Measurements from ENCODE around the gene INTS15.

The INTS15 gene

DNA sequence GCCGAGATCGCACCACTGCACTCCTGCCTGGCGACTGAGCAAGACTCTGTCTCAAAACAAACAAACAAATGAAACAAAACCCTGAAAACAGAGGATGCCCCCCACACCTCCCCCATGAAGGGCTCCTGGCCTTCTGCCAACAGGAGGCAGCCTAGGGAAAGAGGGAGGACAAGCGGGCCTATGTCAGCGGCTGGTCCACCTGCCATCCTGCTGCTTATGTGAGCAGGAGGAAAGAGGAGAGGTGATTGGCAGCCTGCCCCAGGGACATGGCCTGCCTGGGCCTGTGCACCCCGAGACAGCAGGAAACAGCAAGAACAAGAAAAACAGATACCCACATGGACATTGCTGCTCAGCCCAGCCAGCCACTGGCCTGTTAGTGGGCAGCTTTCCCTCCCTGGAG lies 38.2 kb downstream of the INTS15 start:
- TF ChIP-seq FOXM1 (IDR thresholded peaks at IDR 0.05; ENCODE audit: borderline replicate concordance, low read depth) (no peak), TCF12 (IDR thresholded peaks at IDR 0.05; ENCODE audit: low read depth) (no peak), RAD21 (IDR thresholded peaks at IDR 0.05; ENCODE audit: low read depth) (no peak), CREB1 (IDR thresholded peaks at IDR 0.05; ENCODE audit: low read depth) (no peak), EP300 (IDR thresholded peaks at IDR 0.05; ENCODE audit: borderline replicate concordance) (no peak), ZBTB7A (IDR thresholded peaks at IDR 0.05; ENCODE audit: low read depth) (no peak), NFIC (IDR thresholded peaks at IDR 0.05) (no peak), CEBPB (IDR thresholded peaks at IDR 0.05) (no peak), TEAD4 (IDR thresholded peaks at IDR 0.05) (no peak), YY1 (IDR thresholded peaks at IDR 0.05; ENCODE audit: low read depth) (no peak), TAF1 (IDR thresholded peaks at IDR 0.05; ENCODE audit: low read depth) (no peak), EGR1 (IDR thresholded peaks at IDR 0.05) (no peak)
- TF ChIP-seq, protein P1, sequence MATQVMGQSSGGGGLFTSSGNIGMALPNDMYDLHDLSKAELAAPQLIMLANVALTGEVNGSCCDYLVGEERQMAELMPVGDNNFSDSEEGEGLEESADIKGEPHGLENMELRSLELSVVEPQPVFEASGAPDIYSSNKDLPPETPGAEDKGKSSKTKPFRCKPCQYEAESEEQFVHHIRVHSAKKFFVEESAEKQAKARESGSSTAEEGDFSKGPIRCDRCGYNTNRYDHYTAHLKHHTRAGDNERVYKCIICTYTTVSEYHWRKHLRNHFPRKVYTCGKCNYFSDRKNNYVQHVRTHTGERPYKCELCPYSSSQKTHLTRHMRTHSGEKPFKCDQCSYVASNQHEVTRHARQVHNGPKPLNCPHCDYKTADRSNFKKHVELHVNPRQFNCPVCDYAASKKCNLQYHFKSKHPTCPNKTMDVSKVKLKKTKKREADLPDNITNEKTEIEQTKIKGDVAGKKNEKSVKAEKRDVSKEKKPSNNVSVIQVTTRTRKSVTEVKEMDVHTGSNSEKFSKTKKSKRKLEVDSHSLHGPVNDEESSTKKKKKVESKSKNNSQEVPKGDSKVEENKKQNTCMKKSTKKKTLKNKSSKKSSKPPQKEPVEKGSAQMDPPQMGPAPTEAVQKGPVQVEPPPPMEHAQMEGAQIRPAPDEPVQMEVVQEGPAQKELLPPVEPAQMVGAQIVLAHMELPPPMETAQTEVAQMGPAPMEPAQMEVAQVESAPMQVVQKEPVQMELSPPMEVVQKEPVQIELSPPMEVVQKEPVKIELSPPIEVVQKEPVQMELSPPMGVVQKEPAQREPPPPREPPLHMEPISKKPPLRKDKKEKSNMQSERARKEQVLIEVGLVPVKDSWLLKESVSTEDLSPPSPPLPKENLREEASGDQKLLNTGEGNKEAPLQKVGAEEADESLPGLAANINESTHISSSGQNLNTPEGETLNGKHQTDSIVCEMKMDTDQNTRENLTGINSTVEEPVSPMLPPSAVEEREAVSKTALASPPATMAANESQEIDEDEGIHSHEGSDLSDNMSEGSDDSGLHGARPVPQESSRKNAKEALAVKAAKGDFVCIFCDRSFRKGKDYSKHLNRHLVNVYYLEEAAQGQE (IDR thresholded peaks at IDR 0.05; ENCODE audit: low read depth): no peak
- TF ChIP-seq, protein P2, sequence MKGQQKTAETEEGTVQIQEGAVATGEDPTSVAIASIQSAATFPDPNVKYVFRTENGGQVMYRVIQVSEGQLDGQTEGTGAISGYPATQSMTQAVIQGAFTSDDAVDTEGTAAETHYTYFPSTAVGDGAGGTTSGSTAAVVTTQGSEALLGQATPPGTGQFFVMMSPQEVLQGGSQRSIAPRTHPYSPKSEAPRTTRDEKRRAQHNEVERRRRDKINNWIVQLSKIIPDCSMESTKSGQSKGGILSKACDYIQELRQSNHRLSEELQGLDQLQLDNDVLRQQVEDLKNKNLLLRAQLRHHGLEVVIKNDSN (IDR thresholded peaks at IDR 0.05): no peak
- TF ChIP-seq, protein P3, sequence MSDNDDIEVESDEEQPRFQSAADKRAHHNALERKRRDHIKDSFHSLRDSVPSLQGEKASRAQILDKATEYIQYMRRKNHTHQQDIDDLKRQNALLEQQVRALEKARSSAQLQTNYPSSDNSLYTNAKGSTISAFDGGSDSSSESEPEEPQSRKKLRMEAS (IDR thresholded peaks at IDR 0.05): no peak

DNA sequence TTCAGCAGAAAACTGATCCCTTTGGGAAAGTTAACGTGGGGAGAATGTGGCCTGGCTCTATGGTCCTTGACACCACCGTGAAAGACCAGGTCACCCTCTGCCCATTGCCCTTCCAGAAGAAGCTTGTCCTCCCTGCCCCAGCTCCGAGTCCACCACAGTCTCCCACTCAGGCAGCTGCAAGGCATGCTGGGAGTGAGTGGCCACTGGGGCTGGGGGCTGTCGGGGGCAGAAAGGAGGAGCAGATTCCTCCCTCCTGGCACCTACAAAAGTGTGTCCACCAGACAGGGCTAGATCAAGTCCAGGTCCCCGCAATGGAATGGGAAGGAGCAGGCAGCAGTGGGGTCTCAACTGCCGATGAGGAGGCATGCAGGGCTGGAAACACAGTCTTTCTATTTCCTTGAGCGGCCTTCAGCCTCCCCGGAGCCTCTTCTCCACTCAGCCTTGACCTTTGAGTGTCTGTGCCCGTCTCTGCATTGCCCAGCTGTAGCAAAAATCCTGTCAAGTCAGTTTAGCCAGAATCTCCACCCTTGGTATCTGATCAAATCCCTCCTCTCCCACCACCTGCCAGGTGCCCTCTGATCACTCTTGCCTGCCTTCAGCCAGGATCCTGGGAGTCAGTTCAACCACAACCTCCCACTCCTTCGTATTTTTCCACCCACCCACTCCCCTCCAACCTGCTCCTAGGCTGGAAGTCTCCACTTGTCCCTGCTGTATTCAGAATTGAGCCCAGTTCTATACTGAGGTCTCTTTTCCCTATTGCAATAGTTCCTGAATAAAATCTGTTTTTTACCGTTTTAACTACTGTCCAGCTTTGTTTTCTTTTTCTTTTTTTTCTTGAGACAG lies 40.4 kb downstream of the INTS15 start:
- no peak for TF ChIP-seq EP300 (IDR thresholded peaks at IDR 0.05; ENCODE audit: borderline replicate concordance)
- no peak for TF ChIP-seq RAD21 (IDR thresholded peaks at IDR 0.05; ENCODE audit: low read depth)
- TF ChIP-seq, protein P1 (IDR thresholded peaks at IDR 0.05; ENCODE audit: low read depth): no peak
- no peak for TF ChIP-seq YY1 (IDR thresholded peaks at IDR 0.05; ENCODE audit: low read depth)
- no peak for TF ChIP-seq CREB1 (IDR thresholded peaks at IDR 0.05; ENCODE audit: low read depth)
- TF ChIP-seq, protein P3 (IDR thresholded peaks at IDR 0.05): no peak
- 0 out of 2 replicates have a peak, but pooled peaks have one; percentile 47 for TF ChIP-seq ZBTB7A (IDR thresholded peaks at IDR 0.05; ENCODE audit: low read depth)
- TF ChIP-seq TCF12 (IDR thresholded peaks at IDR 0.05; ENCODE audit: low read depth): no peak

DNA sequence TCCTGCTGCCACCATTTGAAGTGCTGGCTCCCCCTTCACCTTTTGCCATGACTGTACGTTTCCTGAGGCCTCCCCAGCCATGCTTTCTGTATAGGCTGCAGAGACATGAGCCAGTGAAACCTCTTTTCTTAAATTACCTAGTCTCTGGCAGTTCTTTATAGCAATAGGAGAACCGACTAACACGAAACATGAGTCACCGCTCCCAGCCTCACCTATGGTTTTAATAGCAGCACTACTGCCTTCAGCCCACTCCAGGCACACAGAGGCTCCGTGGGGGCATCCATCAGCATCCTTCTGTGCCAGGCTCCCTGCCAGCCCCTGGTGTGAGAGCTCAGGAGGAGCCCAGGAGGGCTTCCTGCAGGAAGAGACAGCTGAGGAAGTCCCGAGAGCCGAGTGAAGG lies 41.8 kb downstream of the INTS15 start:
- TF ChIP-seq TCF12 (IDR thresholded peaks at IDR 0.05; ENCODE audit: low read depth) (no peak), CREB1 (IDR thresholded peaks at IDR 0.05; ENCODE audit: low read depth) (no peak), CEBPB (IDR thresholded peaks at IDR 0.05) (no peak), EGR1 (IDR thresholded peaks at IDR 0.05) (no peak), ZBTB7A (IDR thresholded peaks at IDR 0.05; ENCODE audit: low read depth) (no peak), TEAD4 (IDR thresholded peaks at IDR 0.05) (no peak), TAF1 (IDR thresholded peaks at IDR 0.05; ENCODE audit: low read depth) (no peak), YY1 (IDR thresholded peaks at IDR 0.05; ENCODE audit: low read depth) (no peak), NFIC (IDR thresholded peaks at IDR 0.05) (no peak), RAD21 (IDR thresholded peaks at IDR 0.05; ENCODE audit: low read depth) (no peak), FOXM1 (IDR thresholded peaks at IDR 0.05; ENCODE audit: borderline replicate concordance, low read depth) (no peak)
- TF ChIP-seq, protein P3 (IDR thresholded peaks at IDR 0.05): no peak

DNA sequence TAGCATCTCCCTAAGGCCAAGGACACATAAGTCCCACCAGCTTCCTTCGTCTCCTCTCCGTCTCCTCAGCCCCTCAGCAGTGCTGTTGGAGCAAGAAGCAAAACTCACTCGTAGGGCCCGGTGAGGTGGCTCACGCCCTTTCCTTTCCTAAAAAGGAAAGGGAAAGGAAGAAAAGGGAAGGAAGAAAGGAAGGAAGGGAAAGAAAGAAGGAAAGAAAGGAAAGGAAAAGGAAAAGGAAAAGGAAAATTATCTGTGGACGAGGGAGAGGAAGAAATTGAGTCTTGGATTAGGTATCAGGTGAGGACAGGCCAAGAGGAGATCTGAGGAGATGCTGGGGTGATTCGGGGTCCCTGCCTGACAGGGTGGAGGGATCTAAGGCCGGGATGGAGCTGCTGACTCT lies 44.2 kb downstream of the INTS15 start:
- TF ChIP-seq, protein P1 (IDR thresholded peaks at IDR 0.05; ENCODE audit: low read depth): no peak
- no peak for TF ChIP-seq CREB1 (IDR thresholded peaks at IDR 0.05; ENCODE audit: low read depth)
- TF ChIP-seq TAF1 (IDR thresholded peaks at IDR 0.05; ENCODE audit: low read depth): no peak
- no peak for TF ChIP-seq EP300 (IDR thresholded peaks at IDR 0.05; ENCODE audit: borderline replicate concordance)
- TF ChIP-seq FOXM1 (IDR thresholded peaks at IDR 0.05; ENCODE audit: borderline replicate concordance, low read depth): no peak
- no peak for TF ChIP-seq CEBPB (IDR thresholded peaks at IDR 0.05)
- TF ChIP-seq, protein P3 (IDR thresholded peaks at IDR 0.05): no peak
- no peak for TF ChIP-seq NFIC (IDR thresholded peaks at IDR 0.05)
